Dendritic cell treated with granulocyte-macrophage colony-stimulating factor and Interleukin-4, amounts not matched to agents 40 ng/mL and 50 ng/mL, for 4 days (primary cell): ENCODE data around the gene VAMP1.

Source experiments
- H3K27ac Mint-ChIP-seq: one replicate; pipeline ENCODE4 v1.8.0; 2022; ENCODE audit warnings: mild to moderate bottlenecking, mixed read lengths
- H3K27me3 Mint-ChIP-seq: one replicate; pipeline ENCODE4 v1.8.0; 2022; ENCODE audit warnings: mild to moderate bottlenecking, mixed read lengths
- H3K36me3 Mint-ChIP-seq: one replicate; pipeline ENCODE4 v1.8.0; 2022; ENCODE audit warnings: low read depth, mixed read lengths
- H3K4me1 Mint-ChIP-seq: one replicate; pipeline ENCODE4 v1.8.0; 2022; ENCODE audit warnings: low read depth, mixed read lengths
- H3K4me3 Mint-ChIP-seq: one replicate; pipeline ENCODE4 v1.8.0; 2022; ENCODE audit warnings: mild to moderate bottlenecking, moderate library complexity, mixed read lengths
- H3K9me3 Mint-ChIP-seq: one replicate; pipeline ENCODE4 v1.8.0; 2022; ENCODE audit warnings: mixed read lengths
- intact Hi-C: fragments of 100-400 bp; cut with micrococcal nuclease; formaldehyde crosslinking; loops from one replicate; pipeline ENCODE4 v1.15.0; 2022

VAMP1 gene

DNA sequence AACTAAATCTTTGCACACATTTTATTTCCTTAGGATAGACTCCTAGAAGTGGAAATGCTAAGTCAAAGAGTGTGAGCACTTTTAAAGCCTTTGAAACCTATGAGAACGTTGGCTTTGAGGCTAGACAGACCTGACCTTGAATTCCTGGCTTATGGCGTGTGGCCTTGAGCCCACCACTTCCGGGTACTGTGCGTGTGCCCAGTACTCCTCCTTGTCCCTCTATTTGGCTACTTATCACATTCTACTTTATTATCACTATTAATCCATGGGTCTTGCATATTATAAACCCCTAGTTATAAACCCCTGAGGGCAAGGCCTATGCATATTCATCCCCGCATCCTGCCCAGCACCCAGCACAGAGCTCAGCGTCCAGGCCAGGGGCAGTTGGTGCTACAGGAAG lies 51.7 kb downstream of the VAMP1 start:
- Mint-ChIP-seq H3K9me3 (no peaks in the 10 kb centered on the region), H3K27me3 (no peaks in the 10 kb centered on the region)

DNA sequence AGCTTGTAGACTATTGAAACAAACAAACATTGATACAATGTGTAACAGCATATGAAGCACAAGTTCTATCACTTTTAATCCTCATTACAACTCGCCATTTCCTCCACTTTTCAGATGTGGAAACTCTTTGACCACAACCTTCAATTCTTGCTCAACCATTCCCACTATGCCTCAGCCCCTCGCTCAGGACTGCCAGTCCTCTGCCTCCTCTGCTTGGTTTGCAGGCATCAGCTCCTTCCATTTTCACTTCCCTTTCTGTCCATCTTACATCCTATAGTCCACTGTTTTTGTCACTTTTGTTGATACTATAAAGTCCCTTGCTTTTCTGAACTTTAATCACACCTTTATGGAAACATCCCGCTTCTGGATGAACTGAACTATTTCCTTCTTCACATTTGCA lies 53.9 kb downstream of the VAMP1 start:
- peak overlapping the region; percentile 57 for H3K4me3 Mint-ChIP-seq
- H3K27me3 Mint-ChIP-seq = no peaks in the 10 kb centered on the region
- no peaks in the 10 kb centered on the region for H3K9me3 Mint-ChIP-seq
- H3K27ac Mint-ChIP-seq = peak overlapping the region; percentile 64
- H3K36me3 Mint-ChIP-seq = no peaks in the 10 kb centered on the region
- intact Hi-C loops = no loop called here
- peaks cover 24% of the 10 kb centered on the region for H3K4me1 Mint-ChIP-seq

More for the DNA sequence above, 51.7 kb downstream of the VAMP1 start:
- H3K27ac Mint-ChIP-seq = no peak overlapping the region
- peaks cover 26% of the 10 kb centered on the region for H3K4me1 Mint-ChIP-seq
- intact Hi-C loops = no loop called here
- no peaks in the 10 kb centered on the region for H3K36me3 Mint-ChIP-seq
- no peak overlapping the region for H3K4me3 Mint-ChIP-seq
